HepG2 (cell line): ENCODE results near the gene ARHGAP26. TPM values are rescaled to one million over a fixed set of nuclear protein-coding genes. Genes with fewer than 3 reads are reported as not detected.

Experiments used
- BHLHE40 ChIP-seq: IDR thresholded peaks from 2 replicates; pipeline ENCODE4 v1.6.1; 2011; ENCODE audit warnings: low read length, improper control_type of control experiment
- CREM ChIP-seq, 2 experiments: sonication (generic) in 1 of 2; formaldehyde crosslinking in 1 of 2; IDR thresholded peaks; 2 replicates each; pipeline versions ENCODE4 v1.4.0 to v1.6.1; 2016 to 2020; ENCODE audit warnings: antibody characterized with exemption in 1 of 2, mild to moderate bottlenecking in 1 of 2, missing genetic modification reagents in 1 of 2
- DMTF1 ChIP-seq: sonication (generic); formaldehyde crosslinking; IDR thresholded peaks from 2 replicates; pipeline ENCODE4 v1.4.0; 2020; ENCODE audit warnings: mild to moderate bottlenecking, missing genetic modification reagents
- EP300 ChIP-seq, 3 experiments: sonication (generic) in 1 of 3; formaldehyde crosslinking in 1 of 3; IDR thresholded peaks; 2 replicates each; pipeline versions ENCODE4 v1.5.1 to v1.6.1; 2011 to 2020; ENCODE audit warnings: low read depth in 2 of 3, low read length in 2 of 3, borderline replicate concordance in 1 of 3, improper control_type of control experiment in 1 of 3, mild to moderate bottlenecking in 1 of 3, missing genetic modification reagents in 1 of 3, moderate library complexity in 1 of 3
- HNF1B ChIP-seq: sonication (generic); formaldehyde crosslinking; IDR thresholded peaks from 2 replicates; pipeline ENCODE4 v1.5.1; 2020; ENCODE audit warnings: mild to moderate bottlenecking, moderate library complexity, missing genetic modification reagents
- NFRKB ChIP-seq: fragments of 450-650 bp; IDR thresholded peaks from 2 replicates; pipeline ENCODE4 v1.6.1; 2017
- NFYB ChIP-seq: sonication (generic); formaldehyde crosslinking; IDR thresholded peaks from 2 replicates; pipeline ENCODE4 v1.4.0; 2020; ENCODE audit warnings: missing genetic modification reagents
- PHB2 ChIP-seq: fragments of 450-650 bp; IDR thresholded peaks from 2 replicates; pipeline ENCODE4 v1.6.1; 2018; ENCODE audit not compliant: partially characterized antibody
- SIX1 ChIP-seq: sonication (generic); formaldehyde crosslinking; IDR thresholded peaks from 2 replicates; pipeline ENCODE4 v1.4.0; 2020; ENCODE audit warnings: missing genetic modification reagents, borderline replicate concordance
- SNAPC2 ChIP-seq: sonication (generic); formaldehyde crosslinking; IDR thresholded peaks from 2 replicates; pipeline ENCODE4 v1.8.1; 2022; ENCODE audit warnings: mild to moderate bottlenecking, missing genetic modification reagents
- SNAPC4 ChIP-seq: sonication (generic); formaldehyde crosslinking; IDR thresholded peaks from 2 replicates; pipeline ENCODE4 v1.4.0; 2020; ENCODE audit warnings: mild to moderate bottlenecking, missing genetic modification reagents
- TBX3 ChIP-seq: fragments of 450-650 bp; IDR thresholded peaks from 2 replicates; pipeline ENCODE4 v1.6.1; 2017; ENCODE audit warnings: antibody characterized with exemption, mild to moderate bottlenecking, inconsistent platforms, borderline replicate concordance
- TEF ChIP-seq: sonication (generic); formaldehyde crosslinking; IDR thresholded peaks from 2 replicates; pipeline ENCODE4 v1.5.0; 2020; ENCODE audit warnings: missing genetic modification reagents
- ZGPAT ChIP-seq: IDR thresholded peaks from 2 replicates; pipeline ENCODE4 v1.6.1; 2016; ENCODE audit warnings: mild to moderate bottlenecking
- ZNF205 ChIP-seq: IDR thresholded peaks from 2 replicates; pipeline ENCODE4 v1.6.1; 2018; ENCODE audit warnings: missing biosample characterization, missing genetic modification reagents
- polyA plus RNA-seq, 8 experiments: library from polyadenylated mRNA; depleted of rRNA in 3 of 8; stranded (reverse) in 7 of 8; unstranded in 1 of 8; fragments of >200 nt; fragmentation: Illumina TruSeq in 4 of 8; extraction: Trizol in 4 of 8; gene quantifications; 2 replicates each; pipeline versions ENCODE4 v1.2.1 to v1.2.3, GENCODE V29; 2011 to 2016; ENCODE audit warnings: low read depth in 4 of 8, missing spikeins in 1 of 8, mixed read lengths in 1 of 8; ENCODE audit not compliant: insufficient read depth in 1 of 8
- total RNA-seq, 5 experiments: library from RNA; depleted of rRNA; stranded (reverse); fragments of >200 nt; fragmentation: Illumina TruSeq; extraction: Trizol; gene quantifications; 2 replicates each; pipeline ENCODE4 v1.2.3, GENCODE V29; 2016; ENCODE audit warnings: low read depth in 1 of 5

The ARHGAP26 gene
- total and polyA plus RNA-seq, 2 of the 13 experiments (the other 11 are each of a cell fraction or from before 2014, with no cell fraction given), result 9.6 to 18.2 TPM

- TF ChIP-seq SNAPC4 (CRISPR knock-in tag), result no peak
- TF ChIP-seq ZGPAT (CRISPR knock-in tag), result peak; percentile 44; the same call in 1 of the 2 replicates
- no peak for TF ChIP-seq TBX3
- TF ChIP-seq HNF1B (CRISPR knock-in tag), result 0 out of 2 replicates have a peak, but pooled peaks have one; percentile 36
- TF ChIP-seq PHB2, result no peak
- no peak for TF ChIP-seq BHLHE40
- no peak for TF ChIP-seq NFYB (CRISPR knock-in tag)
- peak in 1 of 2 experiments; percentile 67; a peak in 1 of 4 replicates for TF ChIP-seq EP300 (IDR thresholded peaks at IDR 0.05; ENCODE audit: low read depth in 2 of 2, low read length in 2 of 2)
- no peak for TF ChIP-seq EP300 (CRISPR knock-in tag; IDR thresholded peaks at IDR 0.05; ENCODE audit: borderline replicate concordance)
- TF ChIP-seq SIX1 (CRISPR knock-in tag), result peak; percentile 93; the same call in 1 of the 2 replicates
- peak; percentile 98 for TF ChIP-seq ZNF205 (CRISPR knock-in tag)
- TF ChIP-seq NFRKB, result no peak
- no peak for TF ChIP-seq DMTF1 (CRISPR knock-in tag)
- no peak for TF ChIP-seq CREM (IDR thresholded peaks at IDR 0.05)
- no peak for TF ChIP-seq CREM (CRISPR knock-in tag; IDR thresholded peaks at IDR 0.05)
- no peak for TF ChIP-seq TEF (CRISPR knock-in tag)
- 0 out of 2 replicates have a peak, but pooled peaks have one; percentile 35 for TF ChIP-seq SNAPC2 (CRISPR knock-in tag)
Measured at GRCh38 chr5:143051244-143052058, 281.3 kb downstream of the ARHGAP26 start (continued).
